Nucleus accumbens (tissue), 56 donors: ENCODE data around the gene OR52E5.

Experiments
- DNase-seq, 56 donors: peaks; one replicate each; lab custom pipeline; 2025; lab: John Stamatoyannopoulos, UW

OR52E5 gene

DNA sequence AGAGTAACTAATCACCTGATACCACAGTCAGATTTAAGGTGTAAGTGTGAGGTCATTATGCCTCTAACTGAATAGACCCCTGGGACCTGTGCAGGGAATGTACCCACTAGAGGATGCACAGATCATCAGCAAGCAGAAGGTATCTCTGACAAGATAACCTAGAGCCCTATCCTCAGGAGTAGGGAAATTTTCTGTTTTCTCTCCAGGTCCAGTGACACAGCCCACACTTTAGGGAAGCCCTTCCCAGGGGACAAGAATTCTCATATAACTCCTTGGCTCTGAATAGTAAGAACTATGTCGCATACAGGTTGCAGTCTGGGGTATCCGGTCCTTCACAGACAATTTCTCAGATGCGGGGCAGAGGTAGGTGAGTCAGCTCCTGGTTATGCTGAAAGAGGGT is at the start of gene OR52E5:
TSS of gene OR52E5 (plus strand) at position 301 of the 400 bp plus-strand sequence. CDS start 7,569 bp downstream, outside the sequence.
- DNase-seq, result no peak

DNA sequence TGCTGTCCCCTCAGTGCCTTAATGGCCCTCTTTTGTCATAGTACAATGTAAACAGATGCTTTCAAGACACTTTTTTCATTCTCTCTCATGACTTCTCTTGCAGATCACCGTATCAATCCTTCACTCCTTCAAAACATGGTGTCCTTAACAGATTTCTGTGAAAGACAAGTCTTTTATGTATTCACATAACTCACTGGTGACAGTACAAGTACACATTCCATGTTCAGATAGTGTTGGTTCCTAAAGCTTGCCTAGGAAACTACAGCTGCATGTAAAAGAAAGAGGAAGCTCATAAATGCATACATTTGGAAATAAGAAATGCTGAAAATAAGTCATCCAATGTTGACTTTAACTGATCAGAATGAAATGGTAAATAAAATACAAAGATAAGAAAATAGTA is 46.3 kb upstream of the OR52E5 start:
- no peak for DNase-seq

DNA sequence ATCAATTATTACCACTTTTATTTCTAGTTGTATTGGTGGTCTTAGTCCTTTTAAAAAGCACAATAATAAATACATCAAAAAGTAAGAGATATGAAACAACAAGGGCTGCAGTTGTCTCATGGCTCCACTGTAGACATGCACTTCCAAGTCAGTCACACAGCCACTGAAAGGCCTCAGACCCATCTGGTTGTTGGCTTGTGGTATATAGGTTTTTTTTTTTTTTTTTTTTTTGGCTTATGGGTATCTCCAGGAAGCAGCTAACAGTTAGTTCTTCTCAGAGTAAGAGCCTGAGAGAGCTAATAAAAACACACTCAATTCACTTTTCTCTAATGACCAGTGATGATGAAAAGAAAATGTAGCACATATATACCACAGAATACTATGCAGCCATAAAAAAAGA is 45.3 kb upstream of the OR52E5 start:
- DNase-seq, result no peak

DNA sequence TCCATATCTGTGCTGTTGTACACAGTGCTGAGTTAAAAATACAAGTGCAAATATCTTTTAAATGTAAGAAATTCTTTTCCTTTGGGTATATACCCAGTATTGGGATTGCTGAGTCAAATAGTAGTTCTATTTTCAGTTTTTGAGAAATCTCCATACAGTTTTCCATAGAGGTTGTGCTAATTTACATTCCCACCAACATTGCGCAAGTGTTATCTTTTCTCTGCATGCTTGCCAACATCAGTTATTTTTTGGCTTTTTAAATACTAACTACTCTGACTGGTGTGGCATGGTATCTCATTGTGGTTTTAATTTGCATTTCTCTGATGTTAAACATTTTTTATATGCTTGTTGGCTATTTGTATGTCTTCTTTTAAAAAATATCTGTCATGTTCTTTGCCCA is 42.0 kb upstream of the OR52E5 start:
- no peak for DNase-seq

DNA sequence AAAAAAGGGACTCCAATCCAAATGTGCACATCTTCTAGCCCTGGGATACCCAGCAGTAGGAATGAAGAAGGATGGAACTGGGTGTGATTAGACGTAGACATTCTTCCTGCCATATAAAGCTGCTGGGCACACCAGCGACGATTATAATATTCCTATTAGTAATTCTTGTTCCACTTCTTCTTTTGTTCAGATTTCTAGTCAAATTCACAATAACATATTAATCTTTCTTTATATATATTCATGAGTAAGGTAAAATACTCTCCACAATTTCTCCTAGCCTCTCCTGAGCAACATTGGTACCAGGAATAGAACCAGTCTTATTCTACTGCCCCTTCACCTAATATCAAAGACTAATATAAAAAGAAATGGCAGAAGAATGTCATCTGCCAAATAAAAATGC is 35.4 kb upstream of the OR52E5 start, which contains the start of gene OR52E8:
TSS of gene OR52E8 (minus strand) at position 101 of the 400 bp plus-strand sequence. CDS start at position 101, 0 bp downstream.
- DNase-seq, result no peak

DNA sequence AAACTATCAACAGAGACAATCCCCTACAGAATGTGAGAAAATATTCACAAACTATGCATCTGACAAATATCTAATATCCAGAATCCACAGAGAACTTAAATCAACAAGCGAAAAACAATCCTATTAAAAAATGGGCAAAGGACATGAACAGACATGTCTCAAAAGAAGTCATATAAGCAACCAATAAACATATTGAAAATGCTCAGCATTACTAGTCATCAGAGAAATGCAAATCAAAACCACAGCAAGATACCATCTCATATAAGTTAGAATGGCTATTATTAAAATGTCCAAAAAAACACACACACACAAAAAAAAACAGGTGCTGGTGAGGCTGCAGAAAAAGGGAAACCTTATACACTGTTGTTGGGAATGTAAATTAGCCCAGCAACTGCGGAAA is 27.2 kb upstream of the OR52E5 start:
- no peak for DNase-seq

DNA sequence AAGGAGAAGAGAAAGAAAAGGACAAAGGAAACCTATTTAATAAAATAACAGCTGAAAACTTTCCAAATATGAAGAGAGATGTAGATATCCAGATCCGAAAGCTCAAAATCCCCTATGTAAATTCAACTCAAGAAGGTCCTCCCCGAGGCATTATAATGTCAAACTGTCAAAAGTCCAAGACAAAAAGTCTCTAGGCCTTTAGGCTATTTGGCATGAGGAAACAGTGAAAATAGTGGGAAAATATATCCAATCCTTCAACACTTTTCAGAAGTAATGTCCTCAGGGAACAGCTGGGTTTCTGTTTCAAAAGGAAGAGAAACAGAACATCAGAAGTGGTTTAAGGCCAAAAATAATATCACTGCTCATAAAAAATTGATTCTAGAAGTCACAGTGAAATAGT is 14.4 kb upstream of the OR52E5 start:
- DNase-seq, result no peak

DNA sequence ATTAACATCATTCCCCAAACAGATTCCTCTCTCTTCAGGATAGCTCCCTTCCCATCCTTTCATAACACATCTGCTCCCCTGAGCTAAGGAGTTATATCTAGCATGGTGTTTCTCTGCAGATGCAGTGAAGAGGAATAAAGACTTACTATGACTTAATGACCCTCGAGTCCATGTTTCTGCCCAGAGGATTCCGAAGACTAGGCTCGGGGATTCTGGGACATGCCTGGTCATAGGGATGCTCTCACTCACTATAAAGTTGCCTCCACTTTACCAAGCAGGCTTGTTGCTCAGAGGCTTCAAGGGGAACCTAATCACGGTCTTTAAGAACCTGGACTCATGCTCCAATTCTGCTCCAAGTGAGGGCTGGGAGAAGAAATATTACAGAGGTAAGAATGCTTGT is 12.7 kb upstream of the OR52E5 start, which contains the start of gene OR52E4:
TSS of gene OR52E4 (plus strand) at position 301 of the 400 bp plus-strand sequence. CDS start 3,664 bp downstream, outside the sequence.
- no peak for DNase-seq

DNA sequence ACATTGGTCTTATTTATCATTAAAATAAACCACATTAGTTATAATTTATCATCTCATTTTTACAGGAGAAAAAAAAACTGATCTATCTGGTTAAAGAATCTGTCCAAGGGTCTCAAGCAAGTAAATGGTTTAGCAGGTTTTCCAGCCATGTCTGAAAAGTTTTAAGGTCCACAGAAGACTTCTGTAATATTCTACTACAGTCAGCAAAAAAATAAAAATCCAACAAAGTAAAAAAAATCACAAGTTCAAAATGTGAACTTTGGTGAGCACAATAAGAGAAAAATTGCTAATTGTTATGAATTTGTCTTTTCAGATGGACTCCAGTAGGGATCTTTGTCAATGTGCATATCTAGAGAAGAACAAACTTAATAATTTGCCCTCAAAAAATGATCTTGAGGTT is 11.3 kb upstream of the OR52E5 start:
- no peak for DNase-seq

DNA sequence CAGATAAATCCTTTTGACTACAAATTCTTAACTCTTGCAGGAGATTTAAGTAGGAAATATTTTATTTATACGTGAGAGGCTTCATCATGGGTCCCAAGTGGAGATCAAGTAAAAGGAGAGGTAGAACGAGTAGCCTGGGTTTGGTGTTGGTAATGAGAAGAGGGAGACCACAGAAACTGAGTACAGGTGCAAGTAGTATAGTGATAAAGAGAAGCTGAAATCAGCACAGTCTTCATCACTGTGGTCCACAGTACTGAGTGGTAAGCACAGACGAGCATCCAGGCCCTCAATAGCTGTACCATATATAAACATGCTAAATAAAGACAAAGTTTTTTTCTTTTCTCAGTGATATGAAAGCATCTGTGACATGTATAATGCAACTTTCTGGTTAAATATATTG is 5.8 kb upstream of the OR52E5 start:
- no peak for DNase-seq

DNA sequence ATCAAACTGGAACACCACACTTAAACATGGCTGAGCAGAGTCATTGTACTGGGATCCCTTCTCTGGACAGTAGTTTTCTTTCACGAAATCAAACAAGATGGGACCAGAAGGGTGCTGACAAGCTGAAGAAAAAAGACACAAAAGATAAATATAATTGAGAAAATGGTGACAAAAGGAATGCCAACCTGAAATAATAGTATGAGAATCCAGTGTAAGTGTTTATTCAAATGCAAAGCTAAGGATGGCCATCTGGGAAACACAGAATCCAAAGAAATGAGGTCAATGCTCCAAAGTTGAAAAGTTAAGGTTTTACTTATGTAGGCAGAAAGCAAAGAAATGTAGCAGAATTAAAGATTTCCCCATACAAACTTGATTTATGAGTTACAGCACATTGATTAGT is 5.3 kb upstream of the OR52E5 start:
- no peak for DNase-seq

DNA sequence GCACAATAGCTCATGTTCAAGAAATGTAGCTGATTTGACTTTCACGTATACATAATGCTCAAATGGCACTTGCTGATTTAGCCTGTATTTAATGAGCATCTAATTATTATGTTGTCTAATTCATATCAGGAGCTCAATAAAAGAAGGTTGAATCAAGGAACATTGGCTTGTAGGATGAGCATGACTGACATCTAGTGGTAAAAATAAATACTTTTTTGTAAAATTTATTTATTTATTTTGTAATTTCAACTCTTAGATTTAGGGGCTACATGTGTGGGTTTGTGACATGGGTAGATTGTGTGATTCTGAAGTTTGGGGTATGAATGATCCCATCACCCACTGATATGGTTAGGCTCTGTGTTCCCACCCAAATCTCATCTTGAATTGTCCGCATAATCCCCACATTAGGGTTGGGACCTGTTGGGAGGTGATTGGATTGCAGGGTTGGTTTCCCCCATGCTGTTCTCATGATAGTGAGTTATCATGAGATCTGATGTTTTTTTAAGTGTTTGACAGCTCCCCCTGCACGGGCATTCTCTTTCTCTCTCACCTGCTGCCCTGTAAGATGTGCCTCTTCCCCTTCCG is 1.7 kb upstream of the OR52E5 start:
- no peak for DNase-seq

DNA sequence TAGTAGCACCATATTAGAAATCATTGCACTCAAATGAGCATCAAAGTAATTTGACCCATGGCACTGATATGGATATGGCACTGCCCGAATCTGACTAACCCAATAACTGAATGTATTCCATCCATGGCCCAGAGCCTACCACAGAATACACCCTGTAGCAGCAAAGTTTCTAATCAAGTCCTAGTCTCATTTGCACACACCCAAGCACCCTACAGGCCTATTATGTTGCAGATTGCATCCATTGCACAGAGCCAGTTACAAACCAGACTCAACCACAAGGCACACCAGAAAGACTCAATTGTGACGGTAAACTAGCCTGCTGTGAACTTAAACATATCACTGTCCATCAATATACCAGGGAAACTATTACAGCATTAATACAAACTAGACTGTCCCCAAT is 6.5 kb downstream of the OR52E5 start:
- DNase-seq, result no peak

DNA sequence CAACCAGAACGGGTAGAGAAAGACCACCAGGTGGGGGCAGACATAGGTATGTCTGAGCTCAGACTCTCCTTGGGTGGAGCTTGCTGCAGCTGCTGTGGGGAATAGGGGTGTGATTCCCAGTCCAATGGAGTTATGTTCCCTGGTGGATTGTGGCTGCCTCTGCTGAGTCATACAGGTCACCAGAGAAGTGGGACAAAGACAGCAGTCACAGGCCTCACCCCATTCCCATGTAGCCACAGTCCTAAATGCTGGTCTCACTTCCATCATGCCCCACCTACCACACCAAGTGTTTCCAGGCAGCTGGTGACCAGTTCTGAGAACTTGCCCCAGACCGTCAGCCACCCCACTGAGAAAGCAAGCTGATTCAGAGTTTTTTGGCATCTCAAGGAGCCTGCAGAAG is 17.5 kb downstream of the OR52E5 start:
- DNase-seq, result no peak

DNA sequence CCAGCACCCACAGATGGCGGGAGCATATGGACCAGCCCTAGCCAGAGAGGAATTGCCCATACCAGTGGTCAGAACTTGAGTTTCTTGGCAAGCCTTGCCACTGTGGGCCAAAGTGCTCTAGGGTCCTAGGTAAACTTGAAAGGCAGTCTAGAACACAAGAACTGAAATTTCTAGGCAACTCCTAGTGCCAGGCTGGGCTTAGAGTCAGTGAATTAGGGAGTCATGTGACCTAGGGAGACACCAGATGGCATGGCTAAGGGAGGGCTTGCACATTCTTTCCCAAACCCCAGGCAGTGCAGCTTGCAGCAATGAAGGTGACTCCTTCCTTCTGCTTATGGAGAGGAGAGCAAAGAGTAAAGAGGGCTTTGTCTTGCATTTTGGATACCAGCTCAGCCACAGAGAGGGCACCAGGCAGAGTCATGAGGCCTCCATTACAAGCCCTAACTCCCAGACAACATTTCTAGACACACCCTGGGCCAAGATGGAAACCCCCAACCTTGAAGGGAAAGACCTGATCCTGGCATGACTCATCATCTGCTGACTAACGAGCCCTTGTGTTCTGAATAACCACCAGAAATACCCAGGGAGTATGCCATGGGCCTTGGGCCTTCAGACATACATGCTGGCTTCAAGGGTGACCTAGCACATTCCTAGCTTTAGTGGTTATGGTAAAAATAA is 29.9 kb downstream of the OR52E5 start:
- DNase-seq, result no peak

DNA sequence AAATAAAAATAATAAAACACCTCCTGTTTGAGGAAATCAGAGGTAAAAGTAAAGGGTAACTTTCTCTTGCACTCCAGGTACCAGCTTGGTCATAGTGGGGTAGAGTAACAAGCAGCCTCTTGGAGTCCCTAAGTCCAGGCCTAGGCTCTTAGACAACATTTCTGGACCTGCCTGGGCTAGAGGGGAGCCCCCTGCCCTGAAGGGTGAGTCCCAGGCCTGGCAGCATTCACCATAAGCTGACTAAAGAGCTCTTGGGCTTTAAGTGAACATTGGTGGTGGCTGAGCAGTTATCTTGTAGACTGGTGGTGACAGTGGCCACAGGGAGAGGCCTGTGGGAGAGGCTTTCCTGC is 30.4 kb downstream of the OR52E5 start:
- no peak for DNase-seq

DNA sequence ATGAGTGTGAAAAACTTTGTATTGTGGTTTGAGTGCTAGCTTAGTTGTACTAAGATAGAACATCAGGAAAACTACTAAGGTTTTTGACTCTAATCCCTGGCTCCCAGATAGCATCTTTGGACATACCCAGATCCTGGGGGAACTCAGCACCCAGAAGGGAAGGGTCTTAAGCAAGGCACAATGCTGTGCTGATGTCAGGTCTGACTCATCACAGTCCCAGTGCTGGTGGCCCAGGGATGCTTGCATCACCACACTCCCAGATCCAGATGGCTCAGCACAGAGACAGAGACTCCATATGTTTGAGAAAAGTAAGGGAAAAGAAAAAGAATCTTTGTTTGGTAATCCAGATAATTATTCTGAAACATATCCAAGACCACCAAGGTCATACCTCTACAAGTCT is 30.8 kb downstream of the OR52E5 start:
- DNase-seq, result no peak

DNA sequence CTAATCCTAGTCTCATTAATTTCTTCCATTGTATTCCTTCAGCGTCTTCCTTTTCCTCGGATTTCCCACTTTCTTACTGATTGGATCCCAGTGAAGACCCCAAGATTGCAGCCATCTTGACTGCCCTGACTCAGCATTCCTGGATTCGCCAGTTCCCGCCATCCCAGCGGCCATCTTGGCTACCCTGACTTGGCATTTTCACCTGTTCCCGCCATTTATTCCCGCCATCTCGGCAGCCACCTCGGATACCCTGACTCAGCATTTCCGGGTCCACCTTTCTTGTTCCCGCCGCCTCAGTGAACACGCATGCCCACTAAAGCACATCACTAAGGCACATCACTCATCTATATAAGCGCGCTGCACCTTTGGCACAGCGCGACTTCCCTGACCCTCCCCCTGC is 35.3 kb downstream of the OR52E5 start:
- DNase-seq, result no peak

DNA sequence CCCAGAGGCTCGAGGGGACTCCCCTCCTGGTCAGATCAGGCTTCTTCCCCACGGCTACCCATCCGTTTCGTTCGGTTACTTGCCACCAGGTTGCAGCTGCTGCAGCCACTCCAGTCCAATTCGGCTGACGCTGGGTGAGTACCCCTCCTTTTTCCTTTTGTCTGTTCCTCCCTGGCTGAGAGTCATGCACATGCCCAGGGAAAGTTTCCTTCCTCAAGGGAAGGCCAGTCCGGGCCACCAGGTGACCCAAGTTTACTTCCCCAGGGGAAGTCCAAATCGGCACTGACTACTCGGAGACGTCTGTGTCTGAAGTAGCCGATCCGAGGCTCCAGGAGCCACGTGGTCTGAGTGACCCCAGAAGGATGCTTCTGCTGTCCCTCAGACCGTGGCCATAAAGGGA is 35.8 kb downstream of the OR52E5 start:
- no peak for DNase-seq

DNA sequence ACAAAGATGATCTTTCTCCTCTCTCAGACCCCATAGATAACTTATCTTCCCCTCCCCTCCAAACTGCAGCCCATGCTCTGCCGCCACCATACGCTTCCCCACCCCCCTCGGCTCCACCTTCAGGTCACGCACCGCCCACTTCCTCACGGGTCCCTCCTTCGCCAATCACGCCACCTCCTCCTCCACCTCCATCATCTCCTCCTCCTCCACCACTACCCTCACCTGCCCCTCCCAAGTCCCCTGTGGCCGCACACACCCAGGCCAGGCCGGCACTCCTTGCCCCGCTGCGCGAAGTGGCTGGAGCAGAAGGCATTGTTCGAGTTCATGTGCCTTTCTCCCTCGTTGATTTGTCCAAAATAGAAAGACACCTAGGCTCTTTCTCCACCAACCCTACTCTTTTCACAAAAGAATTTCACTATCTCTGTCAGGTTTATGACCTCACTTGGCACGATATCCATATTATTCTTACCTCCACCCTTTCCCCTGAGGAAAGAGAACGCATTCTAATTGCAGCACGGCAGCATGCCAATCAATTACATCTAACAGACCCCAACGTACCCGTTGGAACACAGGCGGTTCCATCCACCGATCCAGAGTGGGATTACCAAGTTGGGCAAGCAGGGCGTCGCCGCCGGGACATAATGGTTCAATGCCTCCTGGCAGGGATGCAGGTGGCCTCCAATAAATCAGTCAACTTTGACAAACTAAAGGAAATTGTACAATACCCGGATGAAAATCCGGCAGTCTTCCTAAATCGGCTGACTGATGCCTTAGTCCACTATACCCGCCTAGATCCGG is 36.8 kb downstream of the OR52E5 start:
- DNase-seq, result no peak

DNA sequence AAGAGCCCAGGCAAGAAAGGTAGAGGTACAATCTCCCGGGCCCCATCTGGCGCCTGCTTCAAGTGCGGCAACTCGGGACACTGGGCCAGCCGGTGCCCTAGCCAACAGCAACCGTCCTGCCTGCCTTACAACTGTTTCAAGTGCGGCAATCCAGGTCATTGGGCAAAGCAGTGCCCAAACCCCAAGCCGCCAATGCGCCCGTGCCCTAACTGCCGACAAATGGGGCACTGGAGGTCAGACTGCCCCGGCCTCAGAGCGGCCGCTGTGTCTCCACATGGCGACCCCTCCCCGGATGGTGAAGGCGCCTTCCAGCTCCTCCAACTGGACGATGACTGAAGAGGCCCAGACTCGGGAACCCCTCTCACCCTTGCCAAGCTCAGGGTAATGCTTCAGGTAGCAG is 37.6 kb downstream of the OR52E5 start:
- DNase-seq, result no peak

DNA sequence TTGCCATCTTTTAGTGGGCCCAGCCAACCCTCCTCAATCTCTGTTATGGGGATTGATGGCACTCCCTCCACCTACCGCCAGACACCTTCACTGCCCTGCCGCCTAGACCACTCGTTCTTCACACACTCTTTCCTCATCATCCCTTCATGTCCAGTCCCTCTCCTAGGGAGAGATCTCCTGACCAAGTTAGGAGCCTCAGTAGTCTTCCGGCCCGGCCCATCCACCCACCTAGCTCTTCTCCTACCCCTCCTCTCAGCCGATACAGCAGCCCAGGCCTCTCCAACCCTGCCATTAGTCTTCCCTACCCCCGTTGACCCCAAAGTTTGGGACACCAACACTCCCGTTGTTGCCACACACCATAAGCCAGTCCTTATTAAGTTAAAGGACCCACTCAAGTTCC is 38.1 kb downstream of the OR52E5 start:
- no peak for DNase-seq
